Esophagus muscularis mucosa (tissue), 4 donors: ENCODE measurements around the gene SLC2A5.

ENCODE experiments used
- EP300 ChIP-seq: sonication (generic); formaldehyde crosslinking; IDR thresholded peaks from one replicate; pipeline ENCODE4 v1.6.1; 2017; ENCODE audit warnings: antibody characterized with exemption
- POLR2A ChIP-seq: fragments of 450-650 bp; IDR thresholded peaks from one replicate; pipeline ENCODE4 v1.6.1; 2017; ENCODE audit warnings: antibody characterized with exemption, moderate library complexity, mild to moderate bottlenecking, low read depth
- POLR2AphosphoS5 ChIP-seq, 2 donors: sonication (generic); formaldehyde crosslinking; IDR thresholded peaks; one replicate each; pipeline ENCODE4 v1.6.1; 2017; ENCODE audit warnings: antibody characterized with exemption in 2 of 2
- TF ChIP-seq, protein P1 (sequence below), 3 experiments: fragments of 200-600 bp in 2 of 3; fragments of 450-650 bp in 1 of 3; sonication (generic) in 2 of 3; IDR thresholded peaks; one replicate each; pipeline ENCODE4 v1.5.1; 2017 to 2019; ENCODE audit warnings: antibody characterized with exemption in 3 of 3, mild to moderate bottlenecking in 2 of 3, moderate library complexity in 1 of 3

GRCh38 chr1:9041116-9041779, 28.2 kb downstream of the SLC2A5 start:
- TF ChIP-seq, protein P1, sequence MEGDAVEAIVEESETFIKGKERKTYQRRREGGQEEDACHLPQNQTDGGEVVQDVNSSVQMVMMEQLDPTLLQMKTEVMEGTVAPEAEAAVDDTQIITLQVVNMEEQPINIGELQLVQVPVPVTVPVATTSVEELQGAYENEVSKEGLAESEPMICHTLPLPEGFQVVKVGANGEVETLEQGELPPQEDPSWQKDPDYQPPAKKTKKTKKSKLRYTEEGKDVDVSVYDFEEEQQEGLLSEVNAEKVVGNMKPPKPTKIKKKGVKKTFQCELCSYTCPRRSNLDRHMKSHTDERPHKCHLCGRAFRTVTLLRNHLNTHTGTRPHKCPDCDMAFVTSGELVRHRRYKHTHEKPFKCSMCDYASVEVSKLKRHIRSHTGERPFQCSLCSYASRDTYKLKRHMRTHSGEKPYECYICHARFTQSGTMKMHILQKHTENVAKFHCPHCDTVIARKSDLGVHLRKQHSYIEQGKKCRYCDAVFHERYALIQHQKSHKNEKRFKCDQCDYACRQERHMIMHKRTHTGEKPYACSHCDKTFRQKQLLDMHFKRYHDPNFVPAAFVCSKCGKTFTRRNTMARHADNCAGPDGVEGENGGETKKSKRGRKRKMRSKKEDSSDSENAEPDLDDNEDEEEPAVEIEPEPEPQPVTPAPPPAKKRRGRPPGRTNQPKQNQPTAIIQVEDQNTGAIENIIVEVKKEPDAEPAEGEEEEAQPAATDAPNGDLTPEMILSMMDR (IDR thresholded peaks at IDR 0.05) = no peak
- TF ChIP-seq EP300 (no peak), POLR2A (no peak), POLR2AphosphoS5 (IDR thresholded peaks at IDR 0.05) (no peak)
